DND-41 (cell line): Measurements from ENCODE around the gene SERPINA4.

ENCODE experiments used
- ATAC-seq: fragments of 200-7000 bp; cut with Tn5 transposase; 3 replicates; pipeline ENCODE4 v1.9.1; 2021; ENCODE audit warnings: low read depth; ENCODE audit not compliant: insufficient read depth
- DNase-seq: peaks from one replicate; pipeline ENCODE4 v3.0.0-alpha.2; 2020
- H2AFZ ChIP-seq: 2 replicates; pipeline ENCODE4 v1.6.0; 2012; ENCODE audit warnings: low read depth, low read length
- H3K27ac ChIP-seq: 2 replicates; pipeline ENCODE4 v1.5.1; 2012; ENCODE audit warnings: low read length, inconsistent platforms
- H3K27me3 ChIP-seq: fragments of 200-600 bp; sonication (generic); 2 replicates; pipeline ENCODE4 v1.6.0; 2012; ENCODE audit warnings: low read length, mild to moderate bottlenecking, inconsistent platforms; ENCODE audit not compliant: insufficient read depth, poor library complexity
- H3K36me3 ChIP-seq: 2 replicates; pipeline ENCODE4 v1.5.1; 2012; ENCODE audit warnings: low read length, inconsistent platforms; ENCODE audit not compliant: insufficient read depth
- H3K4me1 ChIP-seq: 2 replicates; pipeline ENCODE4 v1.5.1; 2012; ENCODE audit warnings: mild to moderate bottlenecking, low read length; ENCODE audit not compliant: insufficient read depth
- H3K4me2 ChIP-seq: 2 replicates; pipeline ENCODE4 v1.6.0; 2012; ENCODE audit warnings: mild to moderate bottlenecking, moderate library complexity, low read length, inconsistent platforms; ENCODE audit not compliant: insufficient read depth
- H3K4me3 ChIP-seq, 2 experiments: fragments of 200-600 bp in 1 of 2; shearing (Covaris generic) in 1 of 2; 2 replicates each; pipeline ENCODE4 v1.5.1; 2012 to 2016; ENCODE audit warnings: inconsistent platforms in 2 of 2, low read length in 2 of 2, mild to moderate bottlenecking in 2 of 2, low read depth in 1 of 2, moderate library complexity in 1 of 2
- H3K79me2 ChIP-seq: 2 replicates; pipeline ENCODE4 v1.6.0; 2012; ENCODE audit warnings: low read length, inconsistent platforms; ENCODE audit not compliant: insufficient read depth
- H3K9ac ChIP-seq: 2 replicates; pipeline ENCODE4 v1.6.0; 2012; ENCODE audit warnings: low read depth, mild to moderate bottlenecking, inconsistent platforms, low read length, moderate library complexity
- H3K9me3 ChIP-seq: 2 replicates; pipeline ENCODE4 v1.5.1; 2012; ENCODE audit warnings: low read length, moderate library complexity, mild to moderate bottlenecking, inconsistent platforms; ENCODE audit not compliant: insufficient read depth, severe bottlenecking
- H4K20me1 ChIP-seq: 2 replicates; pipeline ENCODE4 v1.6.0; 2012; ENCODE audit warnings: low read length; ENCODE audit not compliant: insufficient read depth
- EZH2 ChIP-seq: IDR thresholded peaks from 3 replicates; pipeline ENCODE4 v1.6.1; 2012; ENCODE audit warnings: borderline replicate concordance, low read depth, mild to moderate bottlenecking, moderate library complexity, low read length, inconsistent platforms; ENCODE audit not compliant: severe bottlenecking
- TF ChIP-seq, protein P1 (sequence below): IDR thresholded peaks from 2 replicates; pipeline ENCODE4 v1.5.1; 2012; ENCODE audit warnings: borderline replicate concordance, low read length, moderate library complexity, mild to moderate bottlenecking; ENCODE audit not compliant: poor library complexity, severe bottlenecking; ENCODE audit errors: extremely low read depth

Gene SERPINA4

DNA sequence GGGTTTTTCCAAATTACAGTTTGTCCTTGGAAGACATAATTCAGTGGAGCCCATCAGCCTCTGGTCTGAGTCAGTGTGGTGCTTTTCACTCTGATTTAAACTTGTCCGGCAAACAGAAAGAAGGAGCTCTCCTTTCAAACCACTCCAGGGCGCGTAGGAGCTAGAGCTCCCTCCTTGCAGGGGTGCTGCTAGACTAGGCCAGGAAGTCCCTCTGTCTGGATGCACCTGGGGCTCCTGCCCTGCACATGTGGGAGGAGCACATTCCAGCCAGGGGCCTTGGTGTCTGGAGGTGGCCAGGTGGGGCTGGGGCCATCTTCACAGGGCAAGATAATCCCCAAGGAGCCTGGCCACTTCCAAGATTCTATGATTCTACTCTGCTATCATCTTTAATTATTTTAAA, 54.0 kb downstream of the SERPINA4 start:
- TF ChIP-seq, protein P1, sequence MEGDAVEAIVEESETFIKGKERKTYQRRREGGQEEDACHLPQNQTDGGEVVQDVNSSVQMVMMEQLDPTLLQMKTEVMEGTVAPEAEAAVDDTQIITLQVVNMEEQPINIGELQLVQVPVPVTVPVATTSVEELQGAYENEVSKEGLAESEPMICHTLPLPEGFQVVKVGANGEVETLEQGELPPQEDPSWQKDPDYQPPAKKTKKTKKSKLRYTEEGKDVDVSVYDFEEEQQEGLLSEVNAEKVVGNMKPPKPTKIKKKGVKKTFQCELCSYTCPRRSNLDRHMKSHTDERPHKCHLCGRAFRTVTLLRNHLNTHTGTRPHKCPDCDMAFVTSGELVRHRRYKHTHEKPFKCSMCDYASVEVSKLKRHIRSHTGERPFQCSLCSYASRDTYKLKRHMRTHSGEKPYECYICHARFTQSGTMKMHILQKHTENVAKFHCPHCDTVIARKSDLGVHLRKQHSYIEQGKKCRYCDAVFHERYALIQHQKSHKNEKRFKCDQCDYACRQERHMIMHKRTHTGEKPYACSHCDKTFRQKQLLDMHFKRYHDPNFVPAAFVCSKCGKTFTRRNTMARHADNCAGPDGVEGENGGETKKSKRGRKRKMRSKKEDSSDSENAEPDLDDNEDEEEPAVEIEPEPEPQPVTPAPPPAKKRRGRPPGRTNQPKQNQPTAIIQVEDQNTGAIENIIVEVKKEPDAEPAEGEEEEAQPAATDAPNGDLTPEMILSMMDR, result no peak
- no peak for TF ChIP-seq EZH2
- Histone ChIP-seq H3K4me2 (no peak overlapping the region), H3K4me3 (no peak overlapping the region), H3K27me3 (peaks cover 3% of the 10 kb centered on the region), H3K27ac (no peak overlapping the region), H3K79me2 (no peaks in the 10 kb centered on the region), H2AFZ (no peak overlapping the region), H3K4me1 (no peaks in the 10 kb centered on the region), H3K36me3 (no peaks in the 10 kb centered on the region), H4K20me1 (no peaks in the 10 kb centered on the region), H3K9ac (no peak overlapping the region), H3K9me3 (peaks cover 18% of the 10 kb centered on the region)
- DNase-seq (no peak), ATAC-seq (no peak)

DNA sequence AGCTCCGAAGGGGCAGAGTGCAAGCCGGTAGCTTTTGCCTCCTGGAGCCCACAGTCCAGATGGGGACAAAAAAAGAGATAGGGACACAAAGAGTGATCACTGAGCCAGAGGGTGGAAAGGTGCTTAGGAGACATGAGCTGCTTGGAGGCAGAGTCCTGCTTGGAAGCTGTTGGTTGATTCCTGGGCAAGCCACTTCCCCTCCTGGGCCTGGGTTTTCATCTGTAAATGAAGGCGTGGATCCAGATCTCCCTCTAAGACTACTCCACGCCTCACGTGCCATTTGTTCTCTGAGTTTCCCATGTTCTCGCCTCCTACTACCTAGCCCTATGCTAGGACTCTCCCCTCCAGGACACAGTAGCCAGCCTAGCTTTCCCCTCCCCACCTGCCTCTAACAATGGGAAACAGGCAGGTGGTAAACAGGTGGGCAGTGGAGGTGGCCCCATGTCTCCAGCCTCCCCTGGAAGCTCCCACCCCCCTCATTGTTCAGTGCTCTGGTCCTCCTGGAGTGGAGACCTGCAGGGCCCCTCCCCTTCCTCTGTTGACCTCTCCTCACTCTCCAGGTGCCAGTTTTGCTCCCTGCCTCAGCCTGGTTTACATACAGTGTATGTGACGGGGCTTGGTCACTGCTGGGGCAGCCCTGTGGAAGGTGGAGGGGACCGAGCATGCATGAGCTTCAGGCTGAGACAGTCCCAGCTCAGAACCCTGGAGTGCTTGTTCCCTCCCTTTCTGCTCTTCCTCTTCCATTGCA, 54.8 kb downstream of the SERPINA4 start:
- no peak overlapping the region for H3K4me2 ChIP-seq
- no peak for DNase-seq
- H3K4me3 ChIP-seq, result no peak overlapping the region
- H3K4me1 ChIP-seq, result no peaks in the 10 kb centered on the region
- no peak overlapping the region for H3K9ac ChIP-seq
- H3K9me3 ChIP-seq, result peaks cover 18% of the 10 kb centered on the region
- no peak overlapping the region for H3K27ac ChIP-seq
- no peaks in the 10 kb centered on the region for H4K20me1 ChIP-seq
- H3K79me2 ChIP-seq, result no peaks in the 10 kb centered on the region
- H2AFZ ChIP-seq, result no peak overlapping the region
- H3K27me3 ChIP-seq, result peaks cover 3% of the 10 kb centered on the region
- ATAC-seq, result no peak
- H3K36me3 ChIP-seq, result no peaks in the 10 kb centered on the region
- no peak for TF ChIP-seq EZH2
- TF ChIP-seq, protein P1, result no peak

DNA sequence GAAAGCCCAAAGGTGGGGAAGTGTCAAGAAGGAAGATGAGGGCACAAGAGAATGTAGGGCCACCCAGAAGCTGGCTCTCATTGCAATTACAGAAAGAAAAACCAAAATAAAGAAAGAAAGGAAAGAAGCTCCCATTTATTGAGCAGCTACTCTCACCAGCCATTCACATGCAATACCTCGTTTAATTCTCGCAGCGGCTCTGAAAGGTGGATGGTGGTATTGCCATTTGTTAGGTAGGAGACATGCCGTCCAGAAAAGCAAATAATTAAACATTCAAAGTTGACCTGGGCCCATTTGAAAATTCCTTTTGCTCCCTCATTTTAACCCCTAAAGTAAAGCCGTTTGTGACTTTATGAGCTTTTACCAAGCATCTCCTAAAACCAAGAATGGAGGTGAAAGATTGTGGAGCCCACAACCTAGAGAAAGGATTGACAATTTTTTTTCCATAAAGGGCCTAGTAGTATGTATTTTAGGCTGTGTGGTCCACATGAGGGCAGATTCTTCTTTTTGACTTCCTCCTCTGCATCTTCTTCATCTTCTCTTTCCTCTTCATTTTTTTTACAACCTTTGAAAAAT, 56.2 kb downstream of the SERPINA4 start:
- H3K4me2 ChIP-seq, result no peak overlapping the region
- no peak for TF ChIP-seq EZH2
- TF ChIP-seq, protein P1, result no peak
- no peak overlapping the region for H3K4me3 ChIP-seq

More for the DNA sequence above, 56.2 kb downstream of the SERPINA4 start:
- H4K20me1 ChIP-seq, result no peaks in the 10 kb centered on the region
- H3K4me1 ChIP-seq, result no peaks in the 10 kb centered on the region
- no peak overlapping the region for H2AFZ ChIP-seq
- no peak overlapping the region for H3K27ac ChIP-seq
- H3K9ac ChIP-seq, result no peak overlapping the region
- H3K79me2 ChIP-seq, result no peaks in the 10 kb centered on the region
- no peaks in the 10 kb centered on the region for H3K27me3 ChIP-seq
- no peaks in the 10 kb centered on the region for H3K36me3 ChIP-seq
- peaks cover 18% of the 10 kb centered on the region for H3K9me3 ChIP-seq
- ATAC-seq (no peak), DNase-seq (no peak)
